K562 (cell line): ENCODE results near the gene HBG1. TPM values are rescaled to one million over a fixed set of nuclear protein-coding genes. Genes with fewer than 3 reads are reported as not detected.

Experiments used
- BCL6 ChIP-seq: fragments of 250-450 bp; sonication (Bioruptor Pico); IDR thresholded peaks from 2 replicates; pipeline ENCODE4 v1.4.0; 2020
- IFI16 ChIP-seq: fragments of 250-450 bp; sonication (Bioruptor Pico); IDR thresholded peaks from 2 replicates; pipeline ENCODE4 v2.1.2; 2022; ENCODE audit warnings: mild to moderate bottlenecking, inconsistent platforms
- IRF1 ChIP-seq: sonication (generic); formaldehyde crosslinking; IDR thresholded peaks from 2 replicates; pipeline ENCODE4 v1.8.0; 2022; ENCODE audit warnings: missing genetic modification reagents, mild to moderate bottlenecking, borderline replicate concordance
- MBD2 ChIP-seq: sonication (generic); IDR thresholded peaks from 2 replicates; pipeline ENCODE4 v1.6.1; 2016; ENCODE audit warnings: low read depth, borderline replicate concordance
- POU5F1 ChIP-seq: fragments of 150-350 bp; IDR thresholded peaks from 2 replicates; pipeline ENCODE4 v1.6.1; 2014; ENCODE audit warnings: borderline replicate concordance, low read length, low read depth, mild to moderate bottlenecking; ENCODE audit not compliant: partially characterized antibody
- RFX7 ChIP-seq: fragments of 250-450 bp; sonication (Bioruptor Pico); IDR thresholded peaks from 2 replicates; pipeline ENCODE4 v1.5.1; 2021; ENCODE audit warnings: mild to moderate bottlenecking
- SMAD3 ChIP-seq: fragments of 450-650 bp; formaldehyde crosslinking; conservative IDR thresholded peaks from 2 replicates; pipeline ENCODE4 v1.4.0; 2020; ENCODE audit warnings: mild to moderate bottlenecking
- YBX1 ChIP-seq: fragments of 450-650 bp; IDR thresholded peaks from 2 replicates; pipeline ENCODE4 v1.7.1; 2016; ENCODE audit warnings: mild to moderate bottlenecking
- ZBTB26 ChIP-seq: fragments of 450-650 bp; formaldehyde crosslinking; IDR thresholded peaks from 2 replicates; pipeline ENCODE4 v1.4.0; 2022; ENCODE audit warnings: missing genetic modification characterization
- ZNF121 ChIP-seq: sonication (generic); formaldehyde crosslinking; conservative IDR thresholded peaks from 2 replicates; pipeline ENCODE4 v1.8.0; 2022; ENCODE audit warnings: missing genetic modification reagents
- polyA plus RNA-seq, 8 experiments: library from polyadenylated mRNA; depleted of rRNA in 4 of 8; stranded (reverse) in 5 of 8; unstranded in 3 of 8; fragments of >200 nt; fragmentation: Nextera tagmentation in 2 of 8; fragmentation: Illumina TruSeq in 1 of 8; extraction: Ambion mirVana in 2 of 8; extraction: Trizol in 1 of 8; gene quantifications; 2 replicates each; pipeline versions ENCODE4 v1.2.1 to v1.2.3, GENCODE V29; 2011 to 2014; ENCODE audit warnings: inconsistent platforms in 1 of 8, missing spikeins in 1 of 8
- total RNA-seq, 7 experiments: library from RNA; depleted of rRNA in 6 of 7; stranded (reverse); fragments of >200 nt in 6 of 7; fragmentation: Illumina TruSeq in 2 of 7; extraction: Trizol in 2 of 7; gene quantifications; 2 replicates each; pipeline versions ENCODE4 v1.2.1 to v1.2.3, GENCODE V29; 2011 to 2021; ENCODE audit warnings: low replicate concordance in 1 of 7
- TF ChIP-seq, protein P1 (sequence below): fragments of 250-450 bp; sonication (Bioruptor Pico); IDR thresholded peaks from 2 replicates; pipeline ENCODE4 v1.4.0; 2020; ENCODE audit warnings: borderline replicate concordance
- TF ChIP-seq, protein P2 (sequence below): fragments of 150-350 bp; conservative IDR thresholded peaks from 2 replicates; pipeline ENCODE4 v1.6.1; 2014; ENCODE audit warnings: low read length
- TF ChIP-seq, protein P3 (sequence below), 2 experiments: fragments of 450-650 bp; formaldehyde crosslinking in 1 of 2; IDR thresholded peaks; 2 replicates each; pipeline versions ENCODE4 v1.4.0 to v1.6.1; 2014 to 2020; ENCODE audit warnings: mild to moderate bottlenecking in 2 of 2, borderline replicate concordance in 1 of 2, low read depth in 1 of 2

HBG1 gene
- total and polyA plus RNA-seq, 9 of the 15 experiments (the other 6 are each of a cell fraction or from before 2014, with no cell fraction given): 1,066 to 16,338 (median 4,898) TPM

GRCh38 chr11:5288906-5289550, 39.4 kb upstream of the HBG1 start (continued):
- TF ChIP-seq MBD2: no peak
- TF ChIP-seq IRF1 (CRISPR knock-in tag): no peak
- TF ChIP-seq, protein P1, sequence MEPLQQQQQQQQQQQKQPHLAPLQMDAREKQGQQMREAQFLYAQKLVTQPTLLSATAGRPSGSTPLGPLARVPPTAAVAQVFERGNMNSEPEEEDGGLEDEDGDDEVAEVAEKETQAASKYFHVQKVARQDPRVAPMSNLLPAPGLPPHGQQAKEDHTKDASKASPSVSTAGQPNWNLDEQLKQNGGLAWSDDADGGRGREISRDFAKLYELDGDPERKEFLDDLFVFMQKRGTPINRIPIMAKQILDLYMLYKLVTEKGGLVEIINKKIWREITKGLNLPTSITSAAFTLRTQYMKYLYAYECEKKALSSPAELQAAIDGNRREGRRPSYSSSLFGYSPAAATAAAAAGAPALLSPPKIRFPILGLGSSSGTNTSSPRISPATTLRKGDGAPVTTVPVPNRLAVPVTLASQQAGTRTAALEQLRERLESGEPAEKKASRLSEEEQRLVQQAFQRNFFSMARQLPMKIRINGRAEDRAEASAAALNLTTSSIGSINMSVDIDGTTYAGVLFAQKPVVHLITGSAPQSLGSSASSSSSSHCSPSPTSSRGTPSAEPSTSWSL (CRISPR knock-in tag): no peak
- no peak for TF ChIP-seq POU5F1
- no peak for TF ChIP-seq ZBTB26 (CRISPR knock-in tag)
- no peak for TF ChIP-seq BCL6 (CRISPR knock-in tag)
- TF ChIP-seq ZNF121 (CRISPR knock-in tag): peak; percentile 51; the same call in 1 of the 2 replicates
- no peak for TF ChIP-seq YBX1
- TF ChIP-seq, protein P2, sequence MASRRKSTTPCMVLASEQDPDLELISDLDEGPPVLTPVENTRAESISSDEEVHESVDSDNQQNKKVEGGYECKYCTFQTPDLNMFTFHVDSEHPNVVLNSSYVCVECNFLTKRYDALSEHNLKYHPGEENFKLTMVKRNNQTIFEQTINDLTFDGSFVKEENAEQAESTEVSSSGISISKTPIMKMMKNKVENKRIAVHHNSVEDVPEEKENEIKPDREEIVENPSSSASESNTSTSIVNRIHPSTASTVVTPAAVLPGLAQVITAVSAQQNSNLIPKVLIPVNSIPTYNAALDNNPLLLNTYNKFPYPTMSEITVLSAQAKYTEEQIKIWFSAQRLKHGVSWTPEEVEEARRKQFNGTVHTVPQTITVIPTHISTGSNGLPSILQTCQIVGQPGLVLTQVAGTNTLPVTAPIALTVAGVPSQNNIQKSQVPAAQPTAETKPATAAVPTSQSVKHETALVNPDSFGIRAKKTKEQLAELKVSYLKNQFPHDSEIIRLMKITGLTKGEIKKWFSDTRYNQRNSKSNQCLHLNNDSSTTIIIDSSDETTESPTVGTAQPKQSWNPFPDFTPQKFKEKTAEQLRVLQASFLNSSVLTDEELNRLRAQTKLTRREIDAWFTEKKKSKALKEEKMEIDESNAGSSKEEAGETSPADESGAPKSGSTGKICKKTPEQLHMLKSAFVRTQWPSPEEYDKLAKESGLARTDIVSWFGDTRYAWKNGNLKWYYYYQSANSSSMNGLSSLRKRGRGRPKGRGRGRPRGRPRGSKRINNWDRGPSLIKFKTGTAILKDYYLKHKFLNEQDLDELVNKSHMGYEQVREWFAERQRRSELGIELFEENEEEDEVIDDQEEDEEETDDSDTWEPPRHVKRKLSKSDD: no peak
- TF ChIP-seq RFX7 (CRISPR knock-in tag): no peak
- no peak for TF ChIP-seq SMAD3
- TF ChIP-seq IFI16 (CRISPR knock-in tag): no peak
- TF ChIP-seq, protein P3, sequence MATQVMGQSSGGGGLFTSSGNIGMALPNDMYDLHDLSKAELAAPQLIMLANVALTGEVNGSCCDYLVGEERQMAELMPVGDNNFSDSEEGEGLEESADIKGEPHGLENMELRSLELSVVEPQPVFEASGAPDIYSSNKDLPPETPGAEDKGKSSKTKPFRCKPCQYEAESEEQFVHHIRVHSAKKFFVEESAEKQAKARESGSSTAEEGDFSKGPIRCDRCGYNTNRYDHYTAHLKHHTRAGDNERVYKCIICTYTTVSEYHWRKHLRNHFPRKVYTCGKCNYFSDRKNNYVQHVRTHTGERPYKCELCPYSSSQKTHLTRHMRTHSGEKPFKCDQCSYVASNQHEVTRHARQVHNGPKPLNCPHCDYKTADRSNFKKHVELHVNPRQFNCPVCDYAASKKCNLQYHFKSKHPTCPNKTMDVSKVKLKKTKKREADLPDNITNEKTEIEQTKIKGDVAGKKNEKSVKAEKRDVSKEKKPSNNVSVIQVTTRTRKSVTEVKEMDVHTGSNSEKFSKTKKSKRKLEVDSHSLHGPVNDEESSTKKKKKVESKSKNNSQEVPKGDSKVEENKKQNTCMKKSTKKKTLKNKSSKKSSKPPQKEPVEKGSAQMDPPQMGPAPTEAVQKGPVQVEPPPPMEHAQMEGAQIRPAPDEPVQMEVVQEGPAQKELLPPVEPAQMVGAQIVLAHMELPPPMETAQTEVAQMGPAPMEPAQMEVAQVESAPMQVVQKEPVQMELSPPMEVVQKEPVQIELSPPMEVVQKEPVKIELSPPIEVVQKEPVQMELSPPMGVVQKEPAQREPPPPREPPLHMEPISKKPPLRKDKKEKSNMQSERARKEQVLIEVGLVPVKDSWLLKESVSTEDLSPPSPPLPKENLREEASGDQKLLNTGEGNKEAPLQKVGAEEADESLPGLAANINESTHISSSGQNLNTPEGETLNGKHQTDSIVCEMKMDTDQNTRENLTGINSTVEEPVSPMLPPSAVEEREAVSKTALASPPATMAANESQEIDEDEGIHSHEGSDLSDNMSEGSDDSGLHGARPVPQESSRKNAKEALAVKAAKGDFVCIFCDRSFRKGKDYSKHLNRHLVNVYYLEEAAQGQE (IDR thresholded peaks at IDR 0.05; ENCODE audit: borderline replicate concordance): peak; percentile 21; the same call in 1 of the 2 replicates
- TF ChIP-seq, protein P3 (CRISPR knock-in tag; IDR thresholded peaks at IDR 0.05; ENCODE audit: low read depth): no peak
